ENCODE data around the gene PTGIR.
A peak's percentile ranks its signal among the peaks of the same experiment; 100 is the strongest.

PTGIR gene

DNA sequence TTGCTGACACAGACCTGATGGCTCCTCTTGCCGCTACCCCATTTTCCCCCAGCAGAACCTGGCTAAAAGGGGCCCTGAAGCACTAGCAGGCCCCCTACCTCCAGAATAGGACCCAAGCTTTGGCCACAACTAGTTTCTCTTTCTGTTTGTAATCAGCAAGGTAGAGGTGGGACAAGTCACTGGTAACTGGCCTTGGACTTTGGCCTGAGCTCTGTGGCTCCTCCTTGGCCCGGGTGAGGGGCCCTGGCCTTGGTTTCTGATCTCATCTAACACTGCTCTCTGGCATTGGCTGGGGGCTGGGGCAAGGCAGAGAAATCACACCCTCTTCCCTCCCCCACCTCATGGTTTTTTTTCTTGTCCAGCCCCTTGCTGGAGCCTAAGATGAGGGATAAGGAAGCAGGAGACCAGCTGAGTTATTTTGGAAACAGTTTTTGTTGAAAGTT lies 21.7 kb downstream of the PTGIR start:
- Histone ChIP-seq H3K9me3 (ENCODE audit: insufficient read depth, low read depth, low read length) (no peaks in the 10 kb centered on the region), H3K9me2 (replicated peaks; ENCODE audit: low read depth, low read length) (no peaks in the 10 kb centered on the region), H3K4me3 (ENCODE audit: low read length, poor library complexity, severe bottlenecking) (peak overlapping the region; percentile 100), H3K27me3 (ENCODE audit: insufficient read depth, low read length, poor library complexity, severe bottlenecking) (peaks cover 6% of the 10 kb centered on the region), H4K20me1 (ENCODE audit: insufficient read depth, low read length, poor library complexity, severe bottlenecking) (peaks cover 64% of the 10 kb centered on the region), H3K4me1 (ENCODE audit: insufficient read depth, low read length, poor library complexity, severe bottlenecking) (peaks cover 35% of the 10 kb centered on the region), H3F3A (ENCODE audit: low read depth) (no peaks in the 10 kb centered on the region), H3K36me3 (ENCODE audit: insufficient read depth, low read length) (peaks cover 31% of the 10 kb centered on the region; the same call in 1 of the 2 replicates), H3K79me2 (ENCODE audit: insufficient read depth, low read length) (peaks cover 71% of the 10 kb centered on the region), H3K4me2 (ENCODE audit: low read depth, low read length, poor library complexity, severe bottlenecking) (peak overlapping the region; percentile 91), H2AFZ (ENCODE audit: low read length) (no peak overlapping the region), H3K9ac (ENCODE audit: low read depth, low read length, poor library complexity, severe bottlenecking) (peak overlapping the region; percentile 100)
- no peak for TF ChIP-seq EZH2phosphoT487 (IDR thresholded peaks at IDR 0.05; ENCODE audit: borderline replicate concordance)
- TF ChIP-seq, protein P1, sequence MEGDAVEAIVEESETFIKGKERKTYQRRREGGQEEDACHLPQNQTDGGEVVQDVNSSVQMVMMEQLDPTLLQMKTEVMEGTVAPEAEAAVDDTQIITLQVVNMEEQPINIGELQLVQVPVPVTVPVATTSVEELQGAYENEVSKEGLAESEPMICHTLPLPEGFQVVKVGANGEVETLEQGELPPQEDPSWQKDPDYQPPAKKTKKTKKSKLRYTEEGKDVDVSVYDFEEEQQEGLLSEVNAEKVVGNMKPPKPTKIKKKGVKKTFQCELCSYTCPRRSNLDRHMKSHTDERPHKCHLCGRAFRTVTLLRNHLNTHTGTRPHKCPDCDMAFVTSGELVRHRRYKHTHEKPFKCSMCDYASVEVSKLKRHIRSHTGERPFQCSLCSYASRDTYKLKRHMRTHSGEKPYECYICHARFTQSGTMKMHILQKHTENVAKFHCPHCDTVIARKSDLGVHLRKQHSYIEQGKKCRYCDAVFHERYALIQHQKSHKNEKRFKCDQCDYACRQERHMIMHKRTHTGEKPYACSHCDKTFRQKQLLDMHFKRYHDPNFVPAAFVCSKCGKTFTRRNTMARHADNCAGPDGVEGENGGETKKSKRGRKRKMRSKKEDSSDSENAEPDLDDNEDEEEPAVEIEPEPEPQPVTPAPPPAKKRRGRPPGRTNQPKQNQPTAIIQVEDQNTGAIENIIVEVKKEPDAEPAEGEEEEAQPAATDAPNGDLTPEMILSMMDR (conservative IDR thresholded peaks at IDR 0.05; ENCODE audit: low read length), result no peak

DNA sequence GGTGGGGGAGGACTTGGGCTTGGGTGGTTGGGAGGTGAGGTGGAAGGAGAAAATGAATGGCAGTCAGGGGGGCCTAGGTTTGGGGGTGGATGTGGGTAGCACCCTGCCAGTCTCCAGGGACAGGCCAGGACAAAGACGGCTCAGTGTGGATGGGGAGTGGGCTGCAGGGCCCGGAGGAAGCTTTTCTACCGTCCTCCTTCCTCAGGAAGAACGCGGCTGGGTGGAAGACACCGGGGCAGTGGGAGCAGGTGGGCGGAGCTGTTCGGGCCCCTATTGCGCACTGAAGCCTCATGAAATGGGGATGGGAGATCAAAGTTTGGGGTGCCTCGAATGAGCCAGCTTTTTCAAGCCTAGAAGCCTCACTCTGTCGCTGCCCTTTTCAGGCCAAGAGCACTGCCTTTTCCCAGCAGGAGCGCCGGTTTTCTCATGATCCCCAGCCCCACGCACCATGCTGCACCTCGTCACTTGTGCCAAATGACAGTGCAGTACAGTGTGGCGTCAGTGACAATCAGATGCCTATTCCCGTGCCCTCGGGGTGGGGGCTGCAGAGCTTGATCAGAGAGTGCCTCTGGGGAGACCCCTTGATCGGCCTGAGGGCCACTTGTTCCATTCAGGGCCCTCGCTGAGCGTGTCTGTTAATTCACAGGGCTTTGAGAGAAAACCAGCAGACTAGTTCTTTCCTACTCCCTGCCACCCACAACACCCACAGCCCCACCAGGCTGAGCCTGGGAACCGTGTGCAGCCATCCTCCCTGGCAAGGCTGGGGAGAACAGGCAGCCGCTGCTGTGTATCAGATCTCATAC lies 22.3 kb downstream of the PTGIR start:
- peaks cover 25% of the 10 kb centered on the region; the same call in 1 of the 2 replicates for H3K36me3 ChIP-seq (ENCODE audit: insufficient read depth, low read length)
- H3K9ac ChIP-seq (ENCODE audit: low read depth, low read length, poor library complexity, severe bottlenecking), result peak overlapping the region; percentile 100
- TF ChIP-seq EZH2phosphoT487 (IDR thresholded peaks at IDR 0.05; ENCODE audit: borderline replicate concordance), result no peak
- TF ChIP-seq, protein P1 (conservative IDR thresholded peaks at IDR 0.05; ENCODE audit: low read length), result no peak
- H3K9me2 ChIP-seq (replicated peaks; ENCODE audit: low read depth, low read length), result no peaks in the 10 kb centered on the region
- H3K4me2 ChIP-seq (ENCODE audit: low read depth, low read length, poor library complexity, severe bottlenecking), result peak overlapping the region; percentile 91
- H2AFZ ChIP-seq (ENCODE audit: low read length), result no peak overlapping the region
- H4K20me1 ChIP-seq (ENCODE audit: insufficient read depth, low read length, poor library complexity, severe bottlenecking), result peaks cover 59% of the 10 kb centered on the region
- H3K4me3 ChIP-seq (ENCODE audit: low read length, poor library complexity, severe bottlenecking), result peak overlapping the region; percentile 100
- H3K27me3 ChIP-seq (ENCODE audit: insufficient read depth, low read length, poor library complexity, severe bottlenecking), result peaks cover 6% of the 10 kb centered on the region
- no peaks in the 10 kb centered on the region for H3F3A ChIP-seq (ENCODE audit: low read depth)
- peaks cover 35% of the 10 kb centered on the region for H3K4me1 ChIP-seq (ENCODE audit: insufficient read depth, low read length, poor library complexity, severe bottlenecking)
- peaks cover 64% of the 10 kb centered on the region for H3K79me2 ChIP-seq (ENCODE audit: insufficient read depth, low read length)
- no peaks in the 10 kb centered on the region for H3K9me3 ChIP-seq (ENCODE audit: insufficient read depth, low read depth, low read length)

DNA sequence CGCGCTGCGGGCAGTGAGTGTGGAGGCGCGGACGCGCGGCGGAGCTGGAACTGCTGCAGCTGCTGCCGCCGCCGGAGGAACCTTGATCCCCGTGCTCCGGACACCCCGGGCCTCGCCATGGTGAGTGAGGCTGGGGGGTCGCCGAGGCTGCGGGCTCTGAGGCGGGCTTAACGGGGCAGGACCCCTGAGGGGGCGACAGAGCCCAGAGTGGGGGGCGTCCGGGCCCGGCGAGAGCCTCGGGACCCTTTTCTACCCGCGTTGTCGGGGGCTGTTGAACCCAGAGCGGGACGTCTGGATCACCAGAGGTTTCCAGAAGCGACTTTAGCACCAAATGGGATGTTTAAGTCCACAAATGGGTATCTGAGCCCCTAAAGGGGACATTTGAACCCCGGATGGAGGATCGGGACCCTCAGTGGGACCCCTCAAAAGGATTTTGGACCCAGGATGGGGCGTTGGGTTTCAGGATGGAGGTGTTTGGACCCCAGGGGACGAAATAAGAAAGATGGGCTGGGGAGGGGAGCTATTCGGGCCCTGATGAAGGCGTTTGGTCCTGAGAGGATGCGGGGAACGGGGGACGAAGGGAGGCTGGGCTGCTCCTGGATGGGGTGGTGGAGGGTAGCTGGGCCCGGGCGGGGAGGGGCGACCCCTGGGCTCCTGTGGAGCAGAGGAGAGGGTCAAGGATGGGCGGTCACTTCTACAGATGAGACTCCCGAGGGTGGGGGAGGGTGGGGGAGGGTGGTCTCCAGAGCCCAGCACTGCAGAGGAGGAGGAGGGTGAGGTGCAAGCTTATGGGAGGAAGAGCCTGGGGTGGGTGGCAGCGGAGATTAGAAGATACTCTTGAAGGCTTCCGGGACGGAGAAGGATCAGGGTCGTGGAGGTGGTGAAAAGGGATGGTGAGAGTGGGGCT lies 23.3 kb downstream of the PTGIR start, which contains the start of gene CALM3:
Gene CALM3, plus strand, starts transcription at position 13 of the 907 bp plus-strand sequence. Its CDS starts 105 bp downstream, at position 118.
- peak within 1 kb of the TSS; percentile 100 for H2AFZ ChIP-seq (ENCODE audit: low read length)
- no peaks in the 10 kb centered on the region for H3F3A ChIP-seq (ENCODE audit: low read depth)
- peak within 1 kb of the TSS; percentile 91 for H3K4me2 ChIP-seq (ENCODE audit: low read depth, low read length, poor library complexity, severe bottlenecking)
- no peaks in the 10 kb centered on the region for H3K9me2 ChIP-seq (replicated peaks; ENCODE audit: low read depth, low read length)
- H4K20me1 ChIP-seq (ENCODE audit: insufficient read depth, low read length, poor library complexity, severe bottlenecking), result peaks cover 52% of the 10 kb centered on the region
- peak within 1 kb of the TSS; percentile 100 for H3K4me3 ChIP-seq (ENCODE audit: low read length, poor library complexity, severe bottlenecking)
- no peaks in the 10 kb centered on the region for H3K9me3 ChIP-seq (ENCODE audit: insufficient read depth, low read depth, low read length)
- TF ChIP-seq EZH2phosphoT487 (IDR thresholded peaks at IDR 0.05; ENCODE audit: borderline replicate concordance), result no peak
- TF ChIP-seq, protein P1 (conservative IDR thresholded peaks at IDR 0.05; ENCODE audit: low read length), result no peak
- H3K27me3 ChIP-seq (ENCODE audit: insufficient read depth, low read length, poor library complexity, severe bottlenecking), result peaks cover 6% of the 10 kb centered on the region
- peak within 1 kb of the TSS; percentile 100 for H3K9ac ChIP-seq (ENCODE audit: low read depth, low read length, poor library complexity, severe bottlenecking)
- peaks cover 54% of the 10 kb centered on the region for H3K79me2 ChIP-seq (ENCODE audit: insufficient read depth, low read length)
- H3K36me3 ChIP-seq (ENCODE audit: insufficient read depth, low read length), result peaks cover 14% of the 10 kb centered on the region; the same call in 1 of the 2 replicates
- H3K4me1 ChIP-seq (ENCODE audit: insufficient read depth, low read length, poor library complexity, severe bottlenecking), result peaks cover 35% of the 10 kb centered on the region
